ENCODE data around the gene KISS1.

GRCh38 chr1:204219971-204220616, 23.8 kb upstream of the KISS1 start:
- TF ChIP-seq GATA1 (IDR thresholded peaks at IDR 0.05; ENCODE audit: low read depth, low read length) (no peak), POLR2A (IDR thresholded peaks at IDR 0.05; ENCODE audit: low read length) (no peak)
